Measurements from ENCODE around the gene PTGFR. TPM values are rescaled to one million over a fixed set of nuclear protein-coding genes. Genes with fewer than 3 reads are reported as not detected.

PTGFR gene
- total RNA-seq, 1 donor from 2014 or later, result 17.2 TPM

- H3K9ac ChIP-seq (ENCODE audit: low read depth in 1 of 3, low read length in 3 of 3), result no peak overlapping the region
- no peaks in the 10 kb centered on the region for H3K27me3 ChIP-seq (ENCODE audit: control insufficient read depth in 3 of 3, insufficient read depth in 3 of 3, low read length in 3 of 3)
- no peak overlapping the region for H3K4me3 ChIP-seq (ENCODE audit: low read length in 3 of 3)
- H3K4me1 ChIP-seq (ENCODE audit: control insufficient read depth in 3 of 3, insufficient read depth in 3 of 3, low read length in 3 of 3), result no peaks in the 10 kb centered on the region
- no peak overlapping the region for H3K27ac ChIP-seq (ENCODE audit: low read depth, low read length)
- H3K9me3 ChIP-seq (ENCODE audit: control insufficient read depth in 3 of 3, low read length in 3 of 3), result no peaks in the 10 kb centered on the region
- no peaks in the 10 kb centered on the region for H3K36me3 ChIP-seq (ENCODE audit: control insufficient read depth in 3 of 3, insufficient read depth in 3 of 3, low read length in 3 of 3)
Measured at GRCh38 chr1:78570539-78570938, 79.8 kb downstream of the PTGFR start.

- H3K4me3 ChIP-seq (ENCODE audit: low read length in 3 of 3), result no peak overlapping the region
- no peak overlapping the region for H3K9ac ChIP-seq (ENCODE audit: low read depth in 1 of 3, low read length in 3 of 3)
- no peaks in the 10 kb centered on the region for H3K4me1 ChIP-seq (ENCODE audit: control insufficient read depth in 3 of 3, insufficient read depth in 3 of 3, low read length in 3 of 3)
- H3K36me3 ChIP-seq (ENCODE audit: control insufficient read depth in 3 of 3, insufficient read depth in 3 of 3, low read length in 3 of 3), result no peaks in the 10 kb centered on the region
- no peaks in the 10 kb centered on the region for H3K27me3 ChIP-seq (ENCODE audit: control insufficient read depth in 3 of 3, insufficient read depth in 3 of 3, low read length in 3 of 3)
- H3K9me3 ChIP-seq (ENCODE audit: control insufficient read depth in 3 of 3, low read length in 3 of 3), result no peaks in the 10 kb centered on the region
- H3K27ac ChIP-seq (ENCODE audit: low read depth, low read length), result no peak overlapping the region
Measured at GRCh38 chr1:78577257-78578100, 86.7 kb downstream of the PTGFR start.

GRCh38 chr1:78586572-78586971 lies 95.8 kb downstream of the PTGFR start:
- Histone ChIP-seq H3K9me3 (ENCODE audit: control insufficient read depth in 3 of 3, low read length in 3 of 3) (no peaks in the 10 kb centered on the region), H3K9ac (ENCODE audit: low read depth in 1 of 3, low read length in 3 of 3) (no peak overlapping the region), H3K4me3 (ENCODE audit: low read length in 3 of 3) (no peak overlapping the region), H3K27ac (ENCODE audit: low read depth, low read length) (no peak overlapping the region), H3K36me3 (ENCODE audit: control insufficient read depth in 3 of 3, insufficient read depth in 3 of 3, low read length in 3 of 3) (no peaks in the 10 kb centered on the region), H3K27me3 (ENCODE audit: control insufficient read depth in 3 of 3, insufficient read depth in 3 of 3, low read length in 3 of 3) (no peaks in the 10 kb centered on the region), H3K4me1 (ENCODE audit: control insufficient read depth in 3 of 3, insufficient read depth in 3 of 3, low read length in 3 of 3) (no peaks in the 10 kb centered on the region)

GRCh38 chr1:78587211-78587610 lies 96.4 kb downstream of the PTGFR start:
- H3K27me3 ChIP-seq (ENCODE audit: control insufficient read depth in 3 of 3, insufficient read depth in 3 of 3, low read length in 3 of 3), result no peaks in the 10 kb centered on the region
- H3K36me3 ChIP-seq (ENCODE audit: control insufficient read depth in 3 of 3, insufficient read depth in 3 of 3, low read length in 3 of 3), result no peaks in the 10 kb centered on the region
- H3K9me3 ChIP-seq (ENCODE audit: control insufficient read depth in 3 of 3, low read length in 3 of 3), result no peaks in the 10 kb centered on the region
- no peak overlapping the region for H3K9ac ChIP-seq (ENCODE audit: low read depth in 1 of 3, low read length in 3 of 3)
- H3K4me1 ChIP-seq (ENCODE audit: control insufficient read depth in 3 of 3, insufficient read depth in 3 of 3, low read length in 3 of 3), result no peaks in the 10 kb centered on the region
- H3K4me3 ChIP-seq (ENCODE audit: low read length in 3 of 3), result no peak overlapping the region
- H3K27ac ChIP-seq (ENCODE audit: low read depth, low read length), result no peak overlapping the region

Other genes with a start within 250 kb of the PTGFR start
- 7.3 TPM for gene IFI44L, start 129.5 kb downstream of the PTGFR start, total RNA-seq
- gene IFI44, start 158.9 kb downstream of the PTGFR start, total RNA-seq, result 11.5 TPM

All from skeletal muscle tissue (tissue), 4 donors.